ENCODE results near the gene CTNNBL1. TPM values are rescaled to one million over a fixed set of nuclear protein-coding genes. Genes with fewer than 3 reads are reported as not detected.

The CTNNBL1 gene
- polyA plus RNA-seq, 2 donors: 30.2 to 39.6 TPM

DNA sequence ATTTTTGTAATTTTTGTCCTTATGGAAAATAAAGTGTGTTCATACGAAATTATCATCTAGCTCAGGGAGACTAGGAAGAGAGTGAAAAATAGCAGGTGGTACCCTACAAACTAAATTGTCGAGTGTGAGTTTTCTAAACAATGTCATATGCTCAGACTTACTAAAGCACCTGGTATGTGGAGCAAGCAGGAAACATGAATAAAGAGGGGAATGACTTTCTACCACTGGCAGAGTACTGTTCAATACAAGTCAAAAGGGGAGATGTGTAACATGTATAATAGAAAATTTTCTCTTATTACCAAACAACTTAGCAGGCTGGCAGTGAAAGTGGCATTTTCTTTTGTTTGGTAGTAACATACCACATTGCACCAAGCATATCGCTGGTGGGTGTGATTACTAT lies 36.1 kb downstream of the CTNNBL1 start:
- Histone ChIP-seq H3K36me3 (ENCODE audit: control insufficient read depth in 2 of 2, insufficient read depth in 2 of 2, low read length in 1 of 2) (peaks cover 0 to 6% of the 10 kb centered on the region in 2 donors), H3K4me1 (ENCODE audit: control insufficient read depth in 2 of 2, insufficient read depth in 2 of 2, low read length in 1 of 2) (peaks cover 2 to 3% of the 10 kb centered on the region in 2 donors), H3K27me3 (ENCODE audit: control insufficient read depth in 1 of 2, insufficient read depth in 2 of 2, low read length in 2 of 2) (no peaks in the 10 kb centered on the region), H3K4me3 (ENCODE audit: low read depth in 1 of 2, low read length in 2 of 2) (no peak overlapping the region), H3K27ac (ENCODE audit: low read depth in 2 of 2, low read length in 1 of 2) (no peak overlapping the region), H3K9me3 (ENCODE audit: control insufficient read depth in 2 of 2, insufficient read depth in 1 of 2, low read depth in 1 of 2, low read length in 1 of 2) (no peaks in the 10 kb centered on the region)
- 74 to 78% methylated on average over 3 of the region's 3 CpGs for WGBS, 2 donors

DNA sequence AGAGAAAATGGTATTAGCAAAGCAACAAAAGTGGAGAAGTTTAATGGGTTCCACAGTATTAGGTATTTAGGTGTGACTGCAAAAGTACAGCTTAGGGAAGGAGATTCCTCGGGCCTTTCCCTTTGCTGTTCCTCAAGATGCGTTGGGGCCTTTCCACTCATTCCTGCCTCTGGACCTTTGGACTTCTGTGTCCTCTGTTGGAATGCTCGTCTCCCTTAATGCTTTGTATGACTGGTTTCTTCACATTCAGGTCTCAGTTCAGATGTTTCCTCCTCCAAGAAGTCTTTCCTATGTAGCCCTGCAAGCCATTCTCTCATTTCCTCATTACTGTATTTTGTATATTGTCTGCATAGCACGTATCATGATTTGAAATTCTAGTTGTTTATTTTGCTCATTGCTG lies 39.6 kb downstream of the CTNNBL1 start:
- H3K27me3 ChIP-seq (ENCODE audit: control insufficient read depth in 1 of 2, insufficient read depth in 2 of 2, low read length in 2 of 2): no peaks in the 10 kb centered on the region
- WGBS, 2 donors: 83 to 88% methylated on average over 4 of the region's 4 CpGs
- H3K4me3 ChIP-seq (ENCODE audit: low read depth in 1 of 2, low read length in 2 of 2): no peak overlapping the region
- no peak overlapping the region for H3K27ac ChIP-seq (ENCODE audit: low read depth in 2 of 2, low read length in 1 of 2)
- H3K36me3 ChIP-seq (ENCODE audit: control insufficient read depth in 2 of 2, insufficient read depth in 2 of 2, low read length in 1 of 2): peaks cover 0 to 8% of the 10 kb centered on the region in 2 donors
- no peaks in the 10 kb centered on the region for H3K9me3 ChIP-seq (ENCODE audit: control insufficient read depth in 2 of 2, insufficient read depth in 1 of 2, low read depth in 1 of 2, low read length in 1 of 2)
- no peaks in the 10 kb centered on the region for H3K4me1 ChIP-seq (ENCODE audit: control insufficient read depth in 2 of 2, insufficient read depth in 2 of 2, low read length in 1 of 2)

- Histone ChIP-seq H3K9me3 (ENCODE audit: control insufficient read depth in 2 of 2, insufficient read depth in 1 of 2, low read depth in 1 of 2, low read length in 1 of 2) (no peaks in the 10 kb centered on the region), H3K4me3 (ENCODE audit: low read depth in 1 of 2, low read length in 2 of 2) (no peak overlapping the region), H3K36me3 (ENCODE audit: control insufficient read depth in 2 of 2, insufficient read depth in 2 of 2, low read length in 1 of 2) (peaks cover 2 to 11% of the 10 kb centered on the region in 2 donors), H3K4me1 (ENCODE audit: control insufficient read depth in 2 of 2, insufficient read depth in 2 of 2, low read length in 1 of 2) (no peaks in the 10 kb centered on the region), H3K27me3 (ENCODE audit: control insufficient read depth in 1 of 2, insufficient read depth in 2 of 2, low read length in 2 of 2) (no peaks in the 10 kb centered on the region), H3K27ac (ENCODE audit: low read depth in 2 of 2, low read length in 1 of 2) (no peak overlapping the region)
- 67 to 71% methylated on average over 8 of the region's 8 CpGs for WGBS, 2 donors
Observed at GRCh38 chr20:37734228-37734985, 40.6 kb downstream of the CTNNBL1 start.

DNA sequence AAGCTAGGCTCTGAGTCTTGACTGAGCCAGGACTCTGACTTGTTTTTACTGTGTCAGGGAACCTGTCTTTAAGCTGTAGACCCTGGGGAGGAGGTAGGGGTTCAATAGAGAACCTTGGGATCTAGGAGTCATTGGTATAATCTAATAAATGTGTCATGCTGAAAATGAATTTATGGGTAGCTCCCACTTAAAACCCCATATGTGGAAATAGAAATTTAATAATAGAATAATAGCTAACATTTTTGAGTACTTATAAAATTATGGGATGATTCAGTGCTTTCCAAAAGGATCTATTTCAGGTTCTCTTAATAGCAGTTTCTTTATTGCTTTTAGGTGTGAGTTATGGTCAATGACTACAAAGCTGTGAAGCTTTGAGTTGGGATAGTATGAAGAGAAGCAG lies 41.7 kb downstream of the CTNNBL1 start:
- H3K27ac ChIP-seq (ENCODE audit: low read depth in 2 of 2, low read length in 1 of 2): no peak overlapping the region
- H3K9me3 ChIP-seq (ENCODE audit: control insufficient read depth in 2 of 2, insufficient read depth in 1 of 2, low read depth in 1 of 2, low read length in 1 of 2): no peaks in the 10 kb centered on the region
- H3K27me3 ChIP-seq (ENCODE audit: control insufficient read depth in 1 of 2, insufficient read depth in 2 of 2, low read length in 2 of 2): no peaks in the 10 kb centered on the region
- H3K4me1 ChIP-seq (ENCODE audit: control insufficient read depth in 2 of 2, insufficient read depth in 2 of 2, low read length in 1 of 2): no peaks in the 10 kb centered on the region
- peaks cover 2 to 13% of the 10 kb centered on the region in 2 donors for H3K36me3 ChIP-seq (ENCODE audit: control insufficient read depth in 2 of 2, insufficient read depth in 2 of 2, low read length in 1 of 2)
- H3K4me3 ChIP-seq (ENCODE audit: low read depth in 1 of 2, low read length in 2 of 2): no peak overlapping the region

DNA sequence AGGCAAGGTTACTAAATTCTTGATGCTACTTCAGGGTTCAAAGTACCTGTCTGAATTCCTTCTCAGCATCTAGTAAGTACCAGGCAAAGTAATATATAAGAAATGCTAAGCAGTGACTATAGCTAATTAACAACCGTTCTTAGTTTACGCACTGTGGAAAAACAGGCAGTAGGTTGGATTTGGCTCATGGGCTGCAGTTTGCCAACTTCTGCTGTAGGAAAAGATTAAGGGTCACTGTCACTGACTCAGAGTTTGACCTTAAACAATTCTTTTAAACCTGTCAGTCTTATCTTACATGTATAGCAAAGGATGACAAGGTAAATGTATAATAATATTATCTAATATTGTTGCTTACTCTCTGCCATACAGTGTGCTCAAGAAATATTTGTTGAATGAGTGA lies 42.3 kb downstream of the CTNNBL1 start:
- no peak overlapping the region for H3K4me3 ChIP-seq (ENCODE audit: low read depth in 1 of 2, low read length in 2 of 2)
- H3K27ac ChIP-seq (ENCODE audit: low read depth in 2 of 2, low read length in 1 of 2): no peak overlapping the region
- H3K4me1 ChIP-seq (ENCODE audit: control insufficient read depth in 2 of 2, insufficient read depth in 2 of 2, low read length in 1 of 2): no peaks in the 10 kb centered on the region
- H3K36me3 ChIP-seq (ENCODE audit: control insufficient read depth in 2 of 2, insufficient read depth in 2 of 2, low read length in 1 of 2): peaks cover 2 to 13% of the 10 kb centered on the region in 2 donors
- no peaks in the 10 kb centered on the region for H3K9me3 ChIP-seq (ENCODE audit: control insufficient read depth in 2 of 2, insufficient read depth in 1 of 2, low read depth in 1 of 2, low read length in 1 of 2)
- WGBS, 2 donors: 76 to 94% methylated on average over 2 of the region's 2 CpGs
- no peaks in the 10 kb centered on the region for H3K27me3 ChIP-seq (ENCODE audit: control insufficient read depth in 1 of 2, insufficient read depth in 2 of 2, low read length in 2 of 2)

DNA sequence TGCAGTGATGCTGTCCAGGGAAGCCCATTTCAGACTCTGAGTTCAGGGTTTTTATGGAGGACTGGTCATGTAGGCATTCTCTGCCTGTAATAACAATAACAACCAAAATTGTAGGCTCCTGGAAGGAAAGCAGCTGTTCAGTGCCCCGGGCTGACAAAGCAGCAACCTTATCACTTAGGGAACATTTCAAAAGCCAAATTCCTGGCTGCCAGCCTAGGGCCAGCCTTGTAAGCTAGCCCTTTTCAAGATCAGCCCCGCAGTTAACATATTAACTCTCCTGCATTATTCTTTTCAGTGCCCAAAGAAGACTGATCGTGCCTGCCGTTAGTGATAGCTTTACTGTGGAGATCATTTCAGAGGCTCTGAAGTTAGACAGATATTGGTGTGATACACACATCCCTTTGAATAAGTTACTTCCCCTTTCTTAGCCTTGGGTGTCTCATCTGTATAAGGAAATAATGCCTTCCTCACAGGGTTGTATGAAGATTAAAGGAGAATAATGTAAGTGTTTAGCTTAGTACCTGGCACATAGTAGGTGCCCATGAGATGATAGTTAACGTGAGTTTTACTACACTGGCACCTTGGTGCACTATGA lies 44.1 kb downstream of the CTNNBL1 start:
- no peak overlapping the region for H3K4me3 ChIP-seq (ENCODE audit: low read depth in 1 of 2, low read length in 2 of 2)
- 93% methylated on average over 5 of the region's 5 CpGs for WGBS, 2 donors
- H3K27ac ChIP-seq (ENCODE audit: low read depth in 2 of 2, low read length in 1 of 2): no peak overlapping the region
- no peaks in the 10 kb centered on the region for H3K9me3 ChIP-seq (ENCODE audit: control insufficient read depth in 2 of 2, insufficient read depth in 1 of 2, low read depth in 1 of 2, low read length in 1 of 2)
- H3K4me1 ChIP-seq (ENCODE audit: control insufficient read depth in 2 of 2, insufficient read depth in 2 of 2, low read length in 1 of 2): no peaks in the 10 kb centered on the region
- peaks cover 2 to 13% of the 10 kb centered on the region in 2 donors for H3K36me3 ChIP-seq (ENCODE audit: control insufficient read depth in 2 of 2, insufficient read depth in 2 of 2, low read length in 1 of 2)
- H3K27me3 ChIP-seq (ENCODE audit: control insufficient read depth in 1 of 2, insufficient read depth in 2 of 2, low read length in 2 of 2): no peaks in the 10 kb centered on the region

GRCh38 chr20:37741055-37741454 lies 47.2 kb downstream of the CTNNBL1 start:
- 74 to 78% methylated on average over 3 of the region's 3 CpGs for WGBS, 2 donors
- H3K36me3 ChIP-seq (ENCODE audit: control insufficient read depth in 2 of 2, insufficient read depth in 2 of 2, low read length in 1 of 2): peaks cover 2 to 8% of the 10 kb centered on the region in 2 donors

DNA sequence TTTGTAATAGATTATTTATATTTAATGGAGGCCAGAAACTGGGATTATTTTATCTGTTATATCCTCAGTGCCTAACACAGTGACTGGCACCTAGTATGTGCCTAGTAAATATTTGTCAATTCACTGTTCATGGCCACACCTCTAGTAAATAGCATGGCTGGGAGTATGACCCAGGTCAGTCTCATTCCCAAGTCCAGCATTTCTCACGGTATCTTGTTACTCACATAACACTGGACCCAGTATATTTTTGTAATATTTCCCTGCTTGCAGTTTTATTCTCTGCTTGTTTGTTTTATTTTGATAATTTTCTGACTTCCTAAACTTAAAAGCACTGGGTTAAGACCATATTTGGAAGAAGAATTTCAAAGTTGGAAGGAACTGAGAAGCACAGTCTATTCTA lies 47.7 kb downstream of the CTNNBL1 start:
- Histone ChIP-seq H3K36me3 (ENCODE audit: control insufficient read depth in 2 of 2, insufficient read depth in 2 of 2, low read length in 1 of 2) (peaks cover 2 to 10% of the 10 kb centered on the region in 2 donors), H3K9me3 (ENCODE audit: control insufficient read depth in 2 of 2, insufficient read depth in 1 of 2, low read depth in 1 of 2, low read length in 1 of 2) (no peaks in the 10 kb centered on the region), H3K27me3 (ENCODE audit: control insufficient read depth in 1 of 2, insufficient read depth in 2 of 2, low read length in 2 of 2) (no peaks in the 10 kb centered on the region), H3K4me1 (ENCODE audit: control insufficient read depth in 2 of 2, insufficient read depth in 2 of 2, low read length in 1 of 2) (no peaks in the 10 kb centered on the region), H3K4me3 (ENCODE audit: low read depth in 1 of 2, low read length in 2 of 2) (no peak overlapping the region), H3K27ac (ENCODE audit: low read depth in 2 of 2, low read length in 1 of 2) (no peak overlapping the region)
- WGBS, 2 donors: 51 to 80% methylated on average over 1 of the region's 1 CpG

More at GRCh38 chr20:37741055-37741454, 47.2 kb downstream of the CTNNBL1 start:
- no peaks in the 10 kb centered on the region for H3K27me3 ChIP-seq (ENCODE audit: control insufficient read depth in 1 of 2, insufficient read depth in 2 of 2, low read length in 2 of 2)
- no peaks in the 10 kb centered on the region for H3K4me1 ChIP-seq (ENCODE audit: control insufficient read depth in 2 of 2, insufficient read depth in 2 of 2, low read length in 1 of 2)
- H3K4me3 ChIP-seq (ENCODE audit: low read depth in 1 of 2, low read length in 2 of 2): no peak overlapping the region
- no peak overlapping the region for H3K27ac ChIP-seq (ENCODE audit: low read depth in 2 of 2, low read length in 1 of 2)
- no peaks in the 10 kb centered on the region for H3K9me3 ChIP-seq (ENCODE audit: control insufficient read depth in 2 of 2, insufficient read depth in 1 of 2, low read depth in 1 of 2, low read length in 1 of 2)

DNA sequence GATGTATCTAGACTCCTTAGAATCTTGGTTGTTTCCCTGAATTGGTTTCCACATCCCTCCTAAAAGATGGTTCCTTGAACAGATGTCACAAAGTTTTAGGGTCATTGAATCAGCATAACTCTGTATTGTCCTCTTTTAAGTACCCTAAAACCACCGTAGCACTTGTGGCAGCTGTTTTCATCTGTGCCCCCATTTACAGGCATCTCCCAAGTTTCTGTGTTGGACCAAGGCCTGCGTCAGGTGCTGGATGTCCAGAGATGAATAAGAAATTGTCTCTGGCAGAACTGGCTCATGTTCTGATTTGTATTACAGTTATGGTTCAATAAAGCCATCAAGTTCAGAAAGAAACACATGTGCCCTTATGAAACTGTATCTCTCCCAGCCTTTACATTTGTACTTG lies 48.3 kb downstream of the CTNNBL1 start:
- Histone ChIP-seq H3K36me3 (ENCODE audit: control insufficient read depth in 2 of 2, insufficient read depth in 2 of 2, low read length in 1 of 2) (peaks cover 6 to 10% of the 10 kb centered on the region in 2 donors), H3K4me3 (ENCODE audit: low read depth in 1 of 2, low read length in 2 of 2) (no peak overlapping the region), H3K27ac (ENCODE audit: low read depth in 2 of 2, low read length in 1 of 2) (no peak overlapping the region), H3K4me1 (ENCODE audit: control insufficient read depth in 2 of 2, insufficient read depth in 2 of 2, low read length in 1 of 2) (no peaks in the 10 kb centered on the region), H3K9me3 (ENCODE audit: control insufficient read depth in 2 of 2, insufficient read depth in 1 of 2, low read depth in 1 of 2, low read length in 1 of 2) (no peaks in the 10 kb centered on the region), H3K27me3 (ENCODE audit: control insufficient read depth in 1 of 2, insufficient read depth in 2 of 2, low read length in 2 of 2) (no peaks in the 10 kb centered on the region)
- 90 to 93% methylated on average over 2 of the region's 2 CpGs for WGBS, 2 donors

- H3K4me1 ChIP-seq (ENCODE audit: control insufficient read depth in 2 of 2, insufficient read depth in 2 of 2, low read length in 1 of 2): no peaks in the 10 kb centered on the region
- H3K36me3 ChIP-seq (ENCODE audit: control insufficient read depth in 2 of 2, insufficient read depth in 2 of 2, low read length in 1 of 2): peaks cover 4 to 8% of the 10 kb centered on the region in 2 donors
- H3K27me3 ChIP-seq (ENCODE audit: control insufficient read depth in 1 of 2, insufficient read depth in 2 of 2, low read length in 2 of 2): no peaks in the 10 kb centered on the region
- H3K9me3 ChIP-seq (ENCODE audit: control insufficient read depth in 2 of 2, insufficient read depth in 1 of 2, low read depth in 1 of 2, low read length in 1 of 2): no peaks in the 10 kb centered on the region
- no peak overlapping the region for H3K27ac ChIP-seq (ENCODE audit: low read depth in 2 of 2, low read length in 1 of 2)
- 78 to 82% methylated on average over 2 of the region's 2 CpGs for WGBS, 2 donors
- no peak overlapping the region for H3K4me3 ChIP-seq (ENCODE audit: low read depth in 1 of 2, low read length in 2 of 2)
Observed at GRCh38 chr20:37744347-37744746, 50.5 kb downstream of the CTNNBL1 start.

Measured in esophagus (tissue), 2 donors.